ENCODE data around the gene TTC16. TPM values are rescaled to one million over a fixed set of nuclear protein-coding genes. Genes with fewer than 3 reads are reported as not detected.
A peak's percentile ranks its signal among the peaks of the same experiment; 100 is the strongest.

The TTC16 gene
- total and polyA plus RNA-seq, 8 donors, result 0.08 to 0.12 TPM; not detected in 6

- TF ChIP-seq POLR2AphosphoS5 (IDR thresholded peaks at IDR 0.05), result no peak
- no peak for TF ChIP-seq POLR2A (IDR thresholded peaks at IDR 0.05)
- TF ChIP-seq CTCF (IDR thresholded peaks at IDR 0.05), result no peak
- TF ChIP-seq EP300 (IDR thresholded peaks at IDR 0.05), result no peak
- Histone ChIP-seq H3K27me3 (no peaks in the 10 kb centered on the region), H3K9me3 (no peaks in the 10 kb centered on the region), H3K4me1 (peaks cover 0 to 25% (median 13%) of the 10 kb centered on the region in 4 donors), H3K4me3 (no peak overlapping the region), H3K27ac (peak overlapping the region in 4 of 5 donors; percentile 79 to 91 (median 84)), H3K36me3 (peaks cover 0 to 9% (median 2%) of the 10 kb centered on the region in 4 donors)
- WGBS, 5 donors, result 90 to 94% (median 93%) methylated on average over 5 of the region's 5 CpGs
- DNase-seq, result no peak
- intact Hi-C loops (cut with DNase I; ENCODE audit: low total_unique reads), result no loop called here
Observed at GRCh38 chr9:127698386-127698785, 17.5 kb upstream of the TTC16 start.

GRCh38 chr9:127698985-127699670 is 16.8 kb upstream of the TTC16 start:
- H3K36me3 ChIP-seq, result peaks cover 0 to 5% (median 0%) of the 10 kb centered on the region in 4 donors
- peaks cover 0 to 25% (median 13%) of the 10 kb centered on the region in 4 donors for H3K4me1 ChIP-seq
- peak overlapping the region; percentile 21 to 36 (median 30) for H3K4me3 ChIP-seq
- H3K27ac ChIP-seq, result peak overlapping the region; percentile 79 to 91 (median 86)
- no peaks in the 10 kb centered on the region for H3K9me3 ChIP-seq
- DNase-seq, result peak; percentile 96 to 98
- intact Hi-C loops (cut with DNase I; ENCODE audit: low total_unique reads), result no loop called here
- peak; percentile 77 to 85 (median 79) for TF ChIP-seq POLR2AphosphoS5 (IDR thresholded peaks at IDR 0.05)
- TF ChIP-seq EP300 (IDR thresholded peaks at IDR 0.05), result no peak
- peak in 1 of 7 experiments; percentile 24 for TF ChIP-seq CTCF (IDR thresholded peaks at IDR 0.05)
- 10 to 23% (median 15%) methylated on average over 32 to 41 of the region's 41 CpGs for whole genome bisulfite sequencing, 5 donors
- no peaks in the 10 kb centered on the region for H3K27me3 ChIP-seq

- peaks cover 0 to 2% (median 0%) of the 10 kb centered on the region in 3 donors for H3K27me3 ChIP-seq
- TF ChIP-seq POLR2A (IDR thresholded peaks at IDR 0.05) (no peak), EP300 (IDR thresholded peaks at IDR 0.05) (no peak), POLR2AphosphoS5 (IDR thresholded peaks at IDR 0.05) (no peak), CTCF (IDR thresholded peaks at IDR 0.05) (no peak)
- intact Hi-C loops (cut with DNase I; ENCODE audit: low total_unique reads), result no loop called here
- H3K4me3 ChIP-seq, result no peak overlapping the region
- no peak for DNase-seq
- peak overlapping the region in 4 of 5 donors; percentile 79 to 91 (median 84) for H3K27ac ChIP-seq
- H3K9me3 ChIP-seq, result no peaks in the 10 kb centered on the region
- peaks cover 0 to 25% (median 13%) of the 10 kb centered on the region in 4 donors for H3K4me1 ChIP-seq
- no peaks in the 10 kb centered on the region for H3K36me3 ChIP-seq
- 90 to 100% (median 96%) methylated on average over 2 of the region's 2 CpGs for WGBS, 5 donors
Observed at GRCh38 chr9:127700140-127700539, 15.7 kb upstream of the TTC16 start.

- peak overlapping the region in 2 of 5 donors; percentile 82 to 91 for H3K27ac ChIP-seq
- no peak for DNase-seq
- 49 to 71% (median 61%) methylated on average over 5 of the region's 5 CpGs for WGBS, 5 donors
Observed at GRCh38 chr9:127700594-127701255, 15.2 kb upstream of the TTC16 start.

More at GRCh38 chr9:127700594-127701255, 15.2 kb upstream of the TTC16 start:
- Histone ChIP-seq H3K36me3 (no peaks in the 10 kb centered on the region), H3K4me3 (no peak overlapping the region), H3K9me3 (no peaks in the 10 kb centered on the region), H3K4me1 (peaks cover 0 to 25% (median 13%) of the 10 kb centered on the region in 4 donors), H3K27me3 (peaks cover 0 to 5% (median 0%) of the 10 kb centered on the region in 3 donors)
- intact Hi-C loops (cut with DNase I; ENCODE audit: low total_unique reads), result no loop called here
- TF ChIP-seq CTCF (IDR thresholded peaks at IDR 0.05), result no peak
- no peak for TF ChIP-seq POLR2A (IDR thresholded peaks at IDR 0.05)
- TF ChIP-seq EP300 (IDR thresholded peaks at IDR 0.05), result no peak
- no peak for TF ChIP-seq POLR2AphosphoS5 (IDR thresholded peaks at IDR 0.05)
